Colon (tissue), 2 donors: Measurements from ENCODE around the gene SLC25A47.

Source experiments
- FAIRE-seq: peaks from 2 replicates; lab custom pipeline; 2012; peaks lifted over from hg19 to GRCh38; lab: Jason Lieb, UNC
- donor health status: control.
- donor health status: control.

SLC25A47 gene

DNA sequence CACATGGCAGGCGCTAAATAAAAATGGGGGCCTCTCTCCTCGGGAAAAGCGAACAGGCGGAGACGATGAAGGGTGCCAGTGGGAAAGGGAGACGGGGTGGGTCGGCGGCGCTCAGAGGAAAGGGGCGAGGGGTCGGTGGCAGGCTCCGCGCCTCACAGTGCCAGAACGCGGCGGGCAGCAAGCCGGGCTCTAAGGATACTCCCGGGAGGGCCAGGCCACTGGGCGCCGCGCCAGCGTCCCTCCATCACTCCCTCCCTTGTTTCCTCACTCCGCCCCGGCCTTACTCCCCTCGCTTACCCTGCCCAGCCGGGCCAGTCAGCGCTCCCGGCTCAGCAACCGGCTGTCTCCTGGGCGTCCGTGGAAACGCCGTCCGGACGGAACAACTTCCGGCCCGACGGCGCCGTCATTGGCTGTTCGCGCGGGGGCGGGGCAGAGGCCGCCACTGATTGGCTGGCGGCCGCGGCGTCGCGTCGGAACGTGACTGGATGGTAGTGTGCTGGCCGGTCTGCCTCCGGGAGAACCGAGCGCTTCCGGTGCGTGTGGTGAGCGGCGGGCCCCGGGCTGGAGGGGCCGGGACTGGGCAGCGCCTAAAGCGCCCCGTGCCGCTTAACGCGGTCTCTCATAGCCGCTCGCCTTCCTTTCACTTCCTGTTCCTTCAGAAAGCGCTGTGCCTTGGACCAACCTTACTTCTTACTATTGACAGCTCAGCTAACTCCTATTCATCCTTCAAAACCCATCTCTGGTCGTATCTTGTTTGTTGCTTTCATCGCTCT lies 53.0 kb downstream of the SLC25A47 start, which contains the start of gene WDR25:
Gene WDR25, plus strand, starts transcription at position 523 of the 773 bp plus-strand sequence.
- FAIRE-seq: no peak

DNA sequence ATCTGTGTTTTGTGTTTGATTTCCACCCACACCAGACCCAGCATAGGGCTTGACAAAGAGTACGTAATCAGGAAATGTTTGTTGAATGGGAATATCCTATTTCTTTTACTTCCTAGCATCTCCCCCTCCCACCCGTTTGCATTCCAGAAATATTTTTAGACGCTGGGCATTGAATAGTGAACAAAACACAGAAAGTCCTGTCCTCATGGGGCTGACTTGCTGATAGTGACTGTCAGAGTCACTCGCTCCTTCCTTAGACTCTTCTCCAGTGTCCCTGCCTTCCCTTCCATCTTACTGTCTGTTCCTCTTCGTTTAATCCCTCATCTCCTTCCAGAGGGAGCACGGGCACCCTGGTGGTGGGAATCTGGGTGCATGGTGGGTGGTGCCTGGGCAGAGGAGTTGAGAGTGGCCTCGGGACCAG lies 53.6 kb downstream of the SLC25A47 start:
- no peak for FAIRE-seq
